ENCODE results near the gene GPRC5B.

Gene GPRC5B

DNA sequence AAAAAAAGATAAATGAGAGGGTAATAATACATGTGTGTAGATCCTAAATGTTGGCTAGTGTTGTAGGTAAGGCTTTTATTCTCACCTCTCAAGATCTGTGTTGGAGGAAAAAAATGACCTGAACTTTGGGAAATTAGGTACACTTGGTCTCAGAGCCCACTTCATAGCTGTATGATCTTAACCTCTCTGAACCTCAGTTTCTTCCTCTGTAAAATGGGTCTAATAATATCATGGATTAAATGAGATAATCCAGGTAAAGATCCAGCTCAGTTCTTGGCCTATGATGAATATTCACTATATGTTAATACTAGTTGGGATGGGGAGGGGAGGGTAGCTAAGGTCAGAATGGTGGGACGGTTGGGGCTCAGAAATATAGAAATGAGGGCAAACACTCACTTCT lies 24.3 kb upstream of the GPRC5B start:
- no peak for TF ChIP-seq CTCF (IDR thresholded peaks at IDR 0.05)

DNA sequence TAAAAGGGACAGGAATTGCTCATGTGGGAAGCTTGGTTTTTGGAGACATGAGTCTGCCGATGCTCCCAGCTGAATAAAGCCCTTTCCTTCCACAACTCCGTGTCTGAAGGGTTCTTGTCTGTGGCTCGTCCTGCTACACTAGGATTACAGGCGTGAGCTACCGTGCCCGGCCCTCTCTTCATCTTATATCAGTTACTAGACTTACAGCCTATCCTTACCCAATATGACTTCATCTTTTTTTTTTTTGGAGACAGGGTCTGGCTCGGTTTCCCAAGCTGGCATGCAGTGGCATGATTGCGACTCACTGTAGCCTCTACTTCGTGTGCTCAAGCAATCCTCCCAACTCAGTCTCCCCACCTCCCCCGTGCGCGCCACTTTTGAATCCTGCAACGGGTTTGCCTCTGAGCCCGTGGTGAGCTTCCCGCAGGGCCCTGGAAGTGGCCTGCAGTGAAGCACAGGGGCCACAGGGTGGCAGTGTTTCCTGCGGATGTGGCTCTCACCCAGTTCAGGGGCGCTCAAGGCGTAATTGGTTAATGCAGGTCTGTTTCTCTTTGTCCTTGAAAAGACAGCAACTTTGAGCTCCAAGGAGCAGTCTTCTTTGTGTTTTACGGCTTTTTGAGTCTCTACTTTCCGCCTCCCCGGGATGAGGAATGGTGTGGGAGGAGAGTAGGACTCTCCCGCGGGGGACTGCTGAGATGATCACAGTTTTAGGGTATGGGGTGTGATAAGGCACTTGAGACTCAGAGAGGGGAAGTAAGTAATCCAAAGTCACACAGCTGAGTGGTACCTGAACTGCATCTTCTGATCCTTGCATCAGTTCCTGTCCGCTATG lies 22.7 kb upstream of the GPRC5B start:
- TF ChIP-seq CTCF (IDR thresholded peaks at IDR 0.05) = peak; percentile 96

GRCh38 chr16:19901164-19901563 lies 16.5 kb upstream of the GPRC5B start:
- no peak for TF ChIP-seq CTCF (IDR thresholded peaks at IDR 0.05)

DNA sequence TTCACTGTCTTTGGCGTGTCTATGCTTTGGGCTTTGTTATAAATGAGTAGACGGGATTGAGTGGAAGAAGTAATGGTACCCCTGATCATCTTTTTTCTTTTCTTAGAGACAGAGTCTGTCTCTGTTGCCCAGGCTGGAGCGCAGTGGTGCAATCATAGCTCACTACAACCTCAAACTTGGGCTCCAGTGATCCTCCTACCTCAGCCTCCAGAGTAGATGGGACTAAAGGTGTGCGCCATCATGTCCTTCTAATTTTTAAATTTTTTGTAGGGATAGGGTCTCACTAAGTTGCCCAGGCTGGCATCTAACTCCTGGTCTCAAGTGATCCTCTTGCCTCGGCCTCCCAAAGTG lies 14.9 kb upstream of the GPRC5B start:
- TF ChIP-seq CTCF (IDR thresholded peaks at IDR 0.05) = peak; percentile 1; the same call in 1 of the 2 replicates

DNA sequence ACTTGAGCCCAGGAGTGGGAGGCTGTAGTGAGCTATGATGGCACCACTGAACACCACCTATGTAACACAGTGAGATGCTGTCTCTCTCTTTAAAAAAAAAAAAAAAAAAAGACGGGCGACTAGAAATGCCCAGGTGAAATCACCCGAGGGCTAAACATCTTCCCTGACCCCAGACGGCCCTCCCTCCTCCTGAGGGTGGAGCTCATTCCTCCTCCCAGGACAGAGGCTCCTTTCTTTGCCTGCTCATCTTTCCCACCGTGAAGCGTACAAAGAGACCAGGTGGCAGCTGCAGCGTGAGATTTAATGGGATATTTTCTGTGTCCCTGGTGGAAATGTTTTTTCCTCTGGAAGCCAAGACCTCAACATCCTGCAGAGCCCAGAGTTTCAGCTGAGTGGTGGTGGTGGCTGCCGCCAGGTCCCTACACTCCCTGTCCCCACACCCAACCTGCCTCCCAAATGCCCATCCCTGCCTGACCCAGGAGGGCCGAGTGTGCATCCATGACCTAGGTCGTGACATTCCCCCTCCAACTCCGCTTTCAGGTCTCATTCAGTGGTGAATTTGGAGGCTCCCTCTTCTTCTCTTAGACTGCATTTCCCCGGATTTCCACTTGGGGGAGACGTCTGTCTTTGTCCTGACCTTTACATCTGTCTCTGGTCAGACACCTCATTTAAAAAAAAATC lies 14.4 kb upstream of the GPRC5B start:
- TF ChIP-seq CTCF (IDR thresholded peaks at IDR 0.05) = peak; percentile 87

- no peak for TF ChIP-seq CTCF (IDR thresholded peaks at IDR 0.05)
Observed at GRCh38 chr16:19898166-19898565, 13.5 kb upstream of the GPRC5B start.

DNA sequence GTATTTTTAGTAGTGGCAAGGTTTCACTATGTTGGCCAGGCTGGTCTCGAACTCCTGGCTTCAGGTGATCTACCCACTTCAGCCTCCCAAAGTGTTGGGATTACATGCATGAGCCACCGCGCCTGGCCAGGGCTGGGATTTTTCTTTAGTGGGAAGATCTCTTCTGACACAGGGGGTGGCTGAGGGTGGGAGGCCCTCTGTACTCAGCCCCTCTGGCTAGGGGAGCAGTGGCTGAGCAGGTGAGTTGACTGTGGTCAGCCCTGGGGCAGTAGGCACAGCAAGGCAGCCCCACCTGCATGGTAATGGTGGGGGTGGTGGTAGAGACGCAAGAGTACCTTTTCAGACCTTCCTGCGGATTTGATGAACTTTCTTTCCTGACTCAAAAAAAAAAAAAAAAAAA lies 12.3 kb upstream of the GPRC5B start:
- TF ChIP-seq CTCF (IDR thresholded peaks at IDR 0.05) = no peak

Measured in LNCAP (cell line).